ENCODE results near the gene DCUN1D2.

DNA sequence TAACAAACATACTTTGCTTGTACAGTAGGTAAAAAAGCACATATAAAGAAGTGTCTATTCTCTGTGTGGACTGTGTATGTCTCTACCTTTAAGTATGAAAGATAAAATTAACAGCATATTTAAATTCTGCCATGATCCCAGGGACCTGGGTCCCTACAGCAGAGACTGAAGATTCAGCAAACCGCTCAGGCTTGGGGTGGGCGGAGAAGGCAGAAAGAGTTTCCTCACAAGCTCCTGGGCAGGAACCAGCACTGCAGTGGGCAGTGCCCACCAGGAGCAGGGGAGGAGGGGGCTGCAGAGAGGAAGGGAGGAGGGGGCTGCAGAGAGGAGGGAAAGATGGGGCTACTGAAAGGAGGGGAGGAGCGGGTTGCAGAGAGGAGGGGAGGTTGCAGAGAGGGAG lies 81.9 kb downstream of the DCUN1D2 start:
- TF ChIP-seq, protein P1, sequence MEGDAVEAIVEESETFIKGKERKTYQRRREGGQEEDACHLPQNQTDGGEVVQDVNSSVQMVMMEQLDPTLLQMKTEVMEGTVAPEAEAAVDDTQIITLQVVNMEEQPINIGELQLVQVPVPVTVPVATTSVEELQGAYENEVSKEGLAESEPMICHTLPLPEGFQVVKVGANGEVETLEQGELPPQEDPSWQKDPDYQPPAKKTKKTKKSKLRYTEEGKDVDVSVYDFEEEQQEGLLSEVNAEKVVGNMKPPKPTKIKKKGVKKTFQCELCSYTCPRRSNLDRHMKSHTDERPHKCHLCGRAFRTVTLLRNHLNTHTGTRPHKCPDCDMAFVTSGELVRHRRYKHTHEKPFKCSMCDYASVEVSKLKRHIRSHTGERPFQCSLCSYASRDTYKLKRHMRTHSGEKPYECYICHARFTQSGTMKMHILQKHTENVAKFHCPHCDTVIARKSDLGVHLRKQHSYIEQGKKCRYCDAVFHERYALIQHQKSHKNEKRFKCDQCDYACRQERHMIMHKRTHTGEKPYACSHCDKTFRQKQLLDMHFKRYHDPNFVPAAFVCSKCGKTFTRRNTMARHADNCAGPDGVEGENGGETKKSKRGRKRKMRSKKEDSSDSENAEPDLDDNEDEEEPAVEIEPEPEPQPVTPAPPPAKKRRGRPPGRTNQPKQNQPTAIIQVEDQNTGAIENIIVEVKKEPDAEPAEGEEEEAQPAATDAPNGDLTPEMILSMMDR (IDR thresholded peaks at IDR 0.05) = no peak
- no peak for TF ChIP-seq POLR2A (IDR thresholded peaks at IDR 0.05)

Data from testis (tissue), 2 donors.